IMR-90 (cell line): ENCODE data around the gene ASB5. TPM values are rescaled to one million over a fixed set of nuclear protein-coding genes. Genes with fewer than 3 reads are reported as not detected.
A peak's percentile ranks its signal among the peaks of the same experiment; 100 is the strongest.

Experiments used
- ATAC-seq: fragments of 200-7000 bp; cut with Tn5 transposase; 2 replicates; pipeline ENCODE4 v1.9.1; 2020; ENCODE audit warnings: low read depth, mild to moderate bottlenecking, moderate library complexity
- BruUV-seq: library from RNA; stranded (reverse); fragments of 400-500 nt; replicated peaks from 2 replicates; lab custom pipeline; 2021; lab: Mats Ljungman, UMichigan
- CTCF ChIA-PET: fragments of 300-600 bp; formaldehyde crosslinking; extraction: SDS; loops from one replicate; lab custom pipeline; 2021; ENCODE audit warnings: antibody characterized with exemption; lab: Yijun Ruan, JAX
- POLR2A ChIA-PET: fragments of 300-600 bp; sonication (Branson Sonifier 250); formaldehyde crosslinking; loops from one replicate; lab custom pipeline; 2022; ENCODE audit warnings: antibody characterized with exemption; ENCODE audit not compliant: unreplicated experiment; lab: Charles Lee
- DNase-seq: peaks from one replicate; pipeline ENCODE4 v3.0.0; 2013
- H2AFZ ChIP-seq: replicated peaks from 2 replicates; pipeline ENCODE3; 2013; ENCODE audit warnings: low read length, mild to moderate bottlenecking; ENCODE audit not compliant: poor library complexity
- H2AK5ac ChIP-seq: 2 replicates; pipeline ENCODE4 v1.6.1; 2013; ENCODE audit warnings: low read depth, low read length, inconsistent platforms
- H2AK9ac ChIP-seq: replicated peaks from 2 replicates; pipeline ENCODE3; 2013; ENCODE audit warnings: mild to moderate bottlenecking, low read depth, low read length, moderate library complexity; ENCODE audit not compliant: poor library complexity
- H2BK120ac ChIP-seq: 2 replicates; pipeline ENCODE4 v1.6.1; 2013; ENCODE audit warnings: low read depth, low read length, inconsistent platforms
- H2BK15ac ChIP-seq: 3 replicates; pipeline ENCODE4 v1.6.1; 2013; ENCODE audit warnings: low read depth, low read length, inconsistent platforms
- H2BK20ac ChIP-seq: 2 replicates; pipeline ENCODE4 v1.6.1; 2013; ENCODE audit warnings: low read depth, mild to moderate bottlenecking, inconsistent platforms, low read length, moderate library complexity
- H2BK5ac ChIP-seq: 2 replicates; pipeline ENCODE4 v1.6.1; 2013; ENCODE audit warnings: mild to moderate bottlenecking, low read depth, low read length, inconsistent platforms; ENCODE audit not compliant: poor library complexity, severe bottlenecking
- H3K14ac ChIP-seq: replicated peaks from 2 replicates; pipeline ENCODE4 v1.6.1; 2013; ENCODE audit warnings: low read depth, low read length, inconsistent platforms
- H3K18ac ChIP-seq: 2 replicates; pipeline ENCODE4 v1.6.1; 2013; ENCODE audit warnings: low read depth, low read length, control low read depth
- H3K23ac ChIP-seq: 2 replicates; pipeline ENCODE4 v1.6.1; 2013; ENCODE audit warnings: low read depth, low read length, inconsistent platforms
- H3K27ac ChIP-seq: 2 replicates; pipeline ENCODE4 v1.5.1; 2013; ENCODE audit warnings: mild to moderate bottlenecking, control low read depth, low read length; ENCODE audit not compliant: insufficient read depth
- H3K27me3 ChIP-seq: 2 replicates; pipeline ENCODE4 v1.6.1; 2013; ENCODE audit warnings: low read length; ENCODE audit not compliant: control insufficient read depth, insufficient read depth
- H3K36me3 ChIP-seq: 2 replicates; pipeline ENCODE4 v1.6.1; 2013; ENCODE audit warnings: low read length, mixed read lengths; ENCODE audit not compliant: control insufficient read depth, insufficient read depth
- H3K4ac ChIP-seq: 2 replicates; pipeline ENCODE4 v1.6.1; 2013; ENCODE audit warnings: low read depth, low read length, inconsistent platforms
- H3K4me1 ChIP-seq: 2 replicates; pipeline ENCODE4 v1.6.1; 2013; ENCODE audit warnings: low read length, mixed read lengths; ENCODE audit not compliant: control insufficient read depth, insufficient read depth
- H3K4me2 ChIP-seq: 2 replicates; pipeline ENCODE4 v1.6.1; 2013; ENCODE audit warnings: low read depth, mild to moderate bottlenecking, control low read depth, low read length, moderate library complexity
- H3K4me3 ChIP-seq: 2 replicates; pipeline ENCODE4 v1.5.1; 2013; ENCODE audit warnings: low read depth, mild to moderate bottlenecking, control low read depth, low read length, moderate library complexity; ENCODE audit not compliant: insufficient read depth
- H3K56ac ChIP-seq: 2 replicates; pipeline ENCODE4 v1.6.1; 2013; ENCODE audit warnings: low read length, inconsistent platforms; ENCODE audit not compliant: insufficient read depth; ENCODE audit errors: extremely low read depth
- H3K79me1 ChIP-seq, 2 experiments: 2 replicates each; pipeline ENCODE4 v1.6.1; 2013; ENCODE audit warnings: low read length in 2 of 2, inconsistent platforms in 1 of 2, low read depth in 1 of 2
- H3K9ac ChIP-seq: 2 replicates; pipeline ENCODE4 v1.6.1; 2013; ENCODE audit warnings: low read depth, low read length, control low read depth
- H3K9me1 ChIP-seq: 2 replicates; pipeline ENCODE4 v1.6.1; 2013; ENCODE audit warnings: low read length, inconsistent platforms; ENCODE audit not compliant: insufficient read depth
- H3K9me3 ChIP-seq: 2 replicates; pipeline ENCODE4 v1.6.1; 2013; ENCODE audit warnings: low read length; ENCODE audit not compliant: control insufficient read depth, insufficient read depth
- H4K20me1 ChIP-seq: 2 replicates; pipeline ENCODE4 v1.6.1; 2013; ENCODE audit warnings: low read length, inconsistent platforms; ENCODE audit not compliant: insufficient read depth
- H4K5ac ChIP-seq: 2 replicates; pipeline ENCODE4 v1.6.1; 2013; ENCODE audit warnings: mild to moderate bottlenecking, low read depth, low read length, control low read depth
- H4K8ac ChIP-seq, 2 experiments: 2 replicates each; pipeline ENCODE4 v1.6.1; 2013; ENCODE audit warnings: low read depth in 2 of 2, low read length in 2 of 2, control low read depth in 1 of 2, inconsistent platforms in 1 of 2
- H4K91ac ChIP-seq: 2 replicates; pipeline ENCODE4 v1.6.1; 2013; ENCODE audit warnings: low read depth, low read length, inconsistent platforms; ENCODE audit not compliant: insufficient read depth
- BHLHE40 ChIP-seq: fragments of 150-350 bp; IDR thresholded peaks from 2 replicates; pipeline ENCODE4 v1.6.1; 2016; ENCODE audit warnings: mild to moderate bottlenecking, low read depth, low read length
- CEBPB ChIP-seq: IDR thresholded peaks from 2 replicates; pipeline ENCODE4 v1.6.1; 2012; ENCODE audit warnings: low read depth, low read length, improper control_type of control experiment
- CHD1 ChIP-seq: IDR thresholded peaks from 2 replicates; pipeline ENCODE4 v1.6.1; 2012; ENCODE audit warnings: low read depth, low read length, improper control_type of control experiment
- MAFK ChIP-seq: IDR thresholded peaks from 2 replicates; pipeline ENCODE4 v1.6.1; 2012; ENCODE audit warnings: low read depth, low read length, improper control_type of control experiment
- RAD21 ChIP-seq: IDR thresholded peaks from 2 replicates; pipeline ENCODE4 v1.6.1; 2012; ENCODE audit warnings: low read length, improper control_type of control experiment
- RCOR1 ChIP-seq: IDR thresholded peaks from 2 replicates; pipeline ENCODE4 v1.6.1; 2012; ENCODE audit warnings: mild to moderate bottlenecking, low read length, improper control_type of control experiment; ENCODE audit not compliant: insufficient replicate concordance
- RFX5 ChIP-seq: IDR thresholded peaks from 2 replicates; pipeline ENCODE4 v1.8.0; 2012; ENCODE audit warnings: low read depth, mild to moderate bottlenecking, low read length, moderate library complexity
- SMC3 ChIP-seq: fragments of 150-350 bp; IDR thresholded peaks from 2 replicates; pipeline ENCODE4 v1.6.1; 2016; ENCODE audit warnings: low read depth, mild to moderate bottlenecking, antibody characterized with exemption, low read length, moderate library complexity
- WGBS, 2 experiments: methylation state at CpG; one replicate each; pipeline versions ENCODE4 v1.1.5 to v1.1.7; 2013; ENCODE audit warnings: missing lambda C conversion rate in 2 of 2; ENCODE audit not compliant: insufficient read length in 1 of 2; ENCODE audit errors: extremely low coverage in 2 of 2; 5-methylcytosine and 5-hydroxymethylcytosine counted together
- dilution Hi-C: fragments of 300-500 bp; cut with HindIII; formaldehyde crosslinking; loops from one replicate; pipeline ENCODE4 v1.14.3; 2018; ENCODE audit warnings: low sequenced_read_pairs; ENCODE audit not compliant: unreplicated experiment
- in situ Hi-C: fragments of 300-500 bp; cut with MboI; formaldehyde crosslinking; loops from 3 replicates; pipeline ENCODE4 v1.14.3; 2019; ENCODE audit warnings: low sequenced_read_pairs, inconsistent platforms, mixed read lengths
- intact Hi-C: fragments of 100-400 bp; cut with micrococcal nuclease; formaldehyde crosslinking; loops from 2 replicates; pipeline ENCODE4 v1.10.0; 2022
- polyA plus RNA-seq, 3 experiments: library from polyadenylated mRNA; depleted of rRNA; stranded (reverse); fragments of >200 nt; gene quantifications; 2 replicates each; pipeline ENCODE4 v1.2.3, GENCODE V29; 2012; ENCODE audit warnings: low replicate concordance in 1 of 3
- total RNA-seq: library from RNA; depleted of rRNA; stranded (reverse); fragments of >200 nt; gene quantifications from 2 replicates; pipeline ENCODE4 v1.2.3, GENCODE V29; 2012
- TF ChIP-seq, protein P1 (sequence below): fragments of 150-350 bp; IDR thresholded peaks from 2 replicates; pipeline ENCODE4 v1.6.1; 2017; ENCODE audit warnings: mild to moderate bottlenecking, antibody characterized with exemption, low read length, low read depth
- TF ChIP-seq, protein P2 (sequence below): conservative IDR thresholded peaks from 2 replicates; pipeline ENCODE4 v1.5.1; 2012; ENCODE audit warnings: mild to moderate bottlenecking, low read depth, low read length, improper control_type of control experiment
- TF ChIP-seq, protein P3 (sequence below): fragments of 150-350 bp; IDR thresholded peaks from 2 replicates; pipeline ENCODE4 v1.6.1; 2016; ENCODE audit warnings: low read depth, mild to moderate bottlenecking, low read length, moderate library complexity, borderline replicate concordance

Gene ASB5
- total and polyA plus RNA-seq, 2 of the 4 experiments (the other 2 are of a cell fraction) = 0.18 to 0.21 TPM

DNA sequence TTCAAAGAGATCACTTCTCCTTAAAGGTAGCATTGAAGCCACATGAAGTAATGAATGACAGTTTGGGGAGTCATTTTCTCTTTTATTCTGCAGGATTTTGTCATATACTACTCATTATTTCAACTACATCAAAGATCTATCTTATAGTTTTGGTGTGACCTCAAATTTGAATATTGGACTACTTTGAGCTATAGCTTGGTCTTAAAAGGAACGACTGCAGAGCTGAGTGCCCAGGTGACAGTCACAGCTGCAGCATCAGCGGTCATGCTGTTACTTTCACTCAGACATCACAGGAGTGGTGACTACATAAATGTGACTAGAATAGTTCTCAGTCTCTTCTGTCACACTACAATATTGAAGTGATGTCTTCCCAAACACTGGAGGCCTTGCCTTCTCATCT is 40.0 kb upstream of the ASB5 start:
- no peak overlapping the region for H4K8ac ChIP-seq
- intact Hi-C loops (no loop called here), in situ Hi-C loops (no loop called here), dilution Hi-C loops (no loop called here)
- no peaks in the 10 kb centered on the region for H3K79me1 ChIP-seq
- H2BK15ac ChIP-seq = no peak overlapping the region
- no peaks in the 10 kb centered on the region for H4K20me1 ChIP-seq
- H2AK5ac ChIP-seq = no peak overlapping the region
- 0 out of 2 replicates have a peak overlapping the region, but pooled peaks have one; percentile 19 for H2BK120ac ChIP-seq
- H3K14ac ChIP-seq = no peak overlapping the region
- H4K5ac ChIP-seq = no peak overlapping the region
- H3K4me2 ChIP-seq = no peak overlapping the region
- TF ChIP-seq, protein P1, sequence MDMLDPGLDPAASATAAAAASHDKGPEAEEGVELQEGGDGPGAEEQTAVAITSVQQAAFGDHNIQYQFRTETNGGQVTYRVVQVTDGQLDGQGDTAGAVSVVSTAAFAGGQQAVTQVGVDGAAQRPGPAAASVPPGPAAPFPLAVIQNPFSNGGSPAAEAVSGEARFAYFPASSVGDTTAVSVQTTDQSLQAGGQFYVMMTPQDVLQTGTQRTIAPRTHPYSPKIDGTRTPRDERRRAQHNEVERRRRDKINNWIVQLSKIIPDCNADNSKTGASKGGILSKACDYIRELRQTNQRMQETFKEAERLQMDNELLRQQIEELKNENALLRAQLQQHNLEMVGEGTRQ = no peak
- TF ChIP-seq SMC3 = no peak
- no peak for TF ChIP-seq BHLHE40
- no peak for TF ChIP-seq RAD21
- TF ChIP-seq, protein P2, sequence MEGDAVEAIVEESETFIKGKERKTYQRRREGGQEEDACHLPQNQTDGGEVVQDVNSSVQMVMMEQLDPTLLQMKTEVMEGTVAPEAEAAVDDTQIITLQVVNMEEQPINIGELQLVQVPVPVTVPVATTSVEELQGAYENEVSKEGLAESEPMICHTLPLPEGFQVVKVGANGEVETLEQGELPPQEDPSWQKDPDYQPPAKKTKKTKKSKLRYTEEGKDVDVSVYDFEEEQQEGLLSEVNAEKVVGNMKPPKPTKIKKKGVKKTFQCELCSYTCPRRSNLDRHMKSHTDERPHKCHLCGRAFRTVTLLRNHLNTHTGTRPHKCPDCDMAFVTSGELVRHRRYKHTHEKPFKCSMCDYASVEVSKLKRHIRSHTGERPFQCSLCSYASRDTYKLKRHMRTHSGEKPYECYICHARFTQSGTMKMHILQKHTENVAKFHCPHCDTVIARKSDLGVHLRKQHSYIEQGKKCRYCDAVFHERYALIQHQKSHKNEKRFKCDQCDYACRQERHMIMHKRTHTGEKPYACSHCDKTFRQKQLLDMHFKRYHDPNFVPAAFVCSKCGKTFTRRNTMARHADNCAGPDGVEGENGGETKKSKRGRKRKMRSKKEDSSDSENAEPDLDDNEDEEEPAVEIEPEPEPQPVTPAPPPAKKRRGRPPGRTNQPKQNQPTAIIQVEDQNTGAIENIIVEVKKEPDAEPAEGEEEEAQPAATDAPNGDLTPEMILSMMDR = no peak
- no peak for TF ChIP-seq CEBPB
- TF ChIP-seq RFX5 = no peak
- TF ChIP-seq RCOR1 = no peak
- no peak for TF ChIP-seq MAFK
- no peak for TF ChIP-seq CHD1
- TF ChIP-seq, protein P3, sequence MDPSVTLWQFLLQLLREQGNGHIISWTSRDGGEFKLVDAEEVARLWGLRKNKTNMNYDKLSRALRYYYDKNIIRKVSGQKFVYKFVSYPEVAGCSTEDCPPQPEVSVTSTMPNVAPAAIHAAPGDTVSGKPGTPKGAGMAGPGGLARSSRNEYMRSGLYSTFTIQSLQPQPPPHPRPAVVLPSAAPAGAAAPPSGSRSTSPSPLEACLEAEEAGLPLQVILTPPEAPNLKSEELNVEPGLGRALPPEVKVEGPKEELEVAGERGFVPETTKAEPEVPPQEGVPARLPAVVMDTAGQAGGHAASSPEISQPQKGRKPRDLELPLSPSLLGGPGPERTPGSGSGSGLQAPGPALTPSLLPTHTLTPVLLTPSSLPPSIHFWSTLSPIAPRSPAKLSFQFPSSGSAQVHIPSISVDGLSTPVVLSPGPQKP = no peak
- 0 out of 2 replicates have a peak, but pooled peaks cover 3% of the 10 kb centered on the region for H3K9me1 ChIP-seq
- no peak overlapping the region for H4K91ac ChIP-seq
- H3K9me3 ChIP-seq = no peaks in the 10 kb centered on the region
- no peak overlapping the region for H3K4me3 ChIP-seq
- H2BK20ac ChIP-seq = no peak overlapping the region
- H3K9ac ChIP-seq = no peak overlapping the region
- H2AFZ ChIP-seq = no peak overlapping the region
- POLR2A ChIA-PET = no interaction called here
- no peak overlapping the region for H3K4ac ChIP-seq
- H3K18ac ChIP-seq = no peak overlapping the region
- no TSS peak for BruUV-seq
- CTCF ChIA-PET = no interaction called here
- H3K23ac ChIP-seq = no peak overlapping the region
- WGBS, 2 experiments = no CpG with 5 or more reads among the region's 2 CpGs
- no peaks in the 10 kb centered on the region for H3K36me3 ChIP-seq
- no peaks in the 10 kb centered on the region for H3K4me1 ChIP-seq
- H3K27me3 ChIP-seq = no peaks in the 10 kb centered on the region
- H2AK9ac ChIP-seq = no peak overlapping the region
- no peak for DNase-seq
- no peak overlapping the region for H3K56ac ChIP-seq
- no peak overlapping the region for H2BK5ac ChIP-seq
- no peak for ATAC-seq
- no peak overlapping the region for H3K27ac ChIP-seq
